ENCODE results near the gene DTX1.

DNA sequence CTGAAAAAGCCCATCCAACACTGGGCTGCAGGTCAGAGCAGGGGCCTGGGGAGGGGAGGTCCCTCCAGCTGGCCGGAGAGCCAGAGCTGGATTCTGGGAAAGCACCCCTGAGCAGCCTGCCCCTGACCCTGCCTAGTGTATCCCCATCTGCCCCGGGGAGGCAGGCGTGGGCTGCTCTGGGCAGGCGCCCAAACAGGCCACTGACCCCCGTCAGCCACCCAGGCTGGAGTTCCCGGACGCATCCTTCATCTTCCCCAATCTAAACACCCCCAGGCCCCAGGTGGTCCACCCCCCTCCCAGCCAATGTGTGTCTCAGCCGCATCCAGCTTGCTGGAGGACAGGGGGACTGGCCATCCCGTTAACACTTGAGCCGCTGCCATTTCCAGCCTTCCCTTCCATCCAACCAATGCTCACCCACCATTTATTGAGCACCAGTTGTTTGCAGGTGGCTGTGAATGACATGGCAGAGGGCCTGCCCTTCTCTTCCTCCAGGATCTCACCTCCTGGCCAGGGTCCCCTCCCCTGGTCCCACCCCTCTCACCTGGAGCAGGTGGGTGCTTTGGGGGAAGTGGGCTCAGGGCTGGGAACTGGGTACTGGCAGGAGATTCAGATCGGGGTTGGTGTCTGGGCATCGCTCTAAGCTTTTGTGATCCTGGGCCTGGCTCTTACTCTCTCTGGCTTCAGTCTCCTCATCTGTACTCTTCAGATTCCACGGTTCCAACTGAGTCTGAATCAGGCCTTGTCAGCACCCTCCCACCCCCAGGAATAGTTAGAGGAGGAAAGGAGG, 743 bp upstream of the DTX1 start:
- TF ChIP-seq, protein P1, sequence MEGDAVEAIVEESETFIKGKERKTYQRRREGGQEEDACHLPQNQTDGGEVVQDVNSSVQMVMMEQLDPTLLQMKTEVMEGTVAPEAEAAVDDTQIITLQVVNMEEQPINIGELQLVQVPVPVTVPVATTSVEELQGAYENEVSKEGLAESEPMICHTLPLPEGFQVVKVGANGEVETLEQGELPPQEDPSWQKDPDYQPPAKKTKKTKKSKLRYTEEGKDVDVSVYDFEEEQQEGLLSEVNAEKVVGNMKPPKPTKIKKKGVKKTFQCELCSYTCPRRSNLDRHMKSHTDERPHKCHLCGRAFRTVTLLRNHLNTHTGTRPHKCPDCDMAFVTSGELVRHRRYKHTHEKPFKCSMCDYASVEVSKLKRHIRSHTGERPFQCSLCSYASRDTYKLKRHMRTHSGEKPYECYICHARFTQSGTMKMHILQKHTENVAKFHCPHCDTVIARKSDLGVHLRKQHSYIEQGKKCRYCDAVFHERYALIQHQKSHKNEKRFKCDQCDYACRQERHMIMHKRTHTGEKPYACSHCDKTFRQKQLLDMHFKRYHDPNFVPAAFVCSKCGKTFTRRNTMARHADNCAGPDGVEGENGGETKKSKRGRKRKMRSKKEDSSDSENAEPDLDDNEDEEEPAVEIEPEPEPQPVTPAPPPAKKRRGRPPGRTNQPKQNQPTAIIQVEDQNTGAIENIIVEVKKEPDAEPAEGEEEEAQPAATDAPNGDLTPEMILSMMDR (IDR thresholded peaks at IDR 0.05; ENCODE audit: control extremely low read depth in 1 of 3, insufficient read depth in 1 of 3, low read depth in 1 of 3, low read length in 3 of 3): no peak
- no peak for TF ChIP-seq SRF (IDR thresholded peaks at IDR 0.05; ENCODE audit: low read depth, low read length)
- no peak for TF ChIP-seq HDAC6 (IDR thresholded peaks at IDR 0.05; ENCODE audit: low read depth, low read length)
